HTR-8/SVneo (cell line): ENCODE results near the gene PPP2R2C.

Experiments
- DNase-seq: peaks from one replicate; pipeline ENCODE4 v3.0.0; 2011; ENCODE audit warnings: low spot score, mixed read lengths; ENCODE audit not compliant: insufficient read length
- FAIRE-seq: peaks from 2 replicates; lab custom pipeline; 2011; peaks lifted over from hg19 to GRCh38; lab: Jason Lieb, UNC

PPP2R2C gene

DNA sequence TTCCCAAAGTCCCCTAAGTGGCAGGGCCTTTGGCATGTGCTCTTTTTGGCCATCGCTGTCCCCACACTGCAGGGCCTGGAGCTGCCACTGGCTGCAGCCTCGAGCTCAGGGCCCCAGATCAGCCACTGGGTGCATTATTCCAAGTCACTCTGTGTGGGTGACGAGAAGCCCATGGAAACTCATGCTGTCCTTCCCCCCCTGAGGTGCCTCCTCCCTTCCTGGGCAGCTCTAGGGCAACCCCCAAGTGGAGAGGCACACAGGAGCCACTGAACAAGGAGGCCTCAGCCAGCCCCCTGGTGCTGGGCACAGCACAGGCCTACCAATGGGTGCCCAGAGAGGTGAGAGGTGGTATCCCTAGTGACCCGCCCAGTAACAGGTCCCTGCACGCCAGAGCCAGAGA, 84.5 kb downstream of the PPP2R2C start:
- no peak for FAIRE-seq
- DNase-seq = no peak

GRCh38 chr4:6386091-6386490, 86.3 kb downstream of the PPP2R2C start:
- DNase-seq = no peak
- FAIRE-seq = no peak

GRCh38 chr4:6385288-6385687, 87.1 kb downstream of the PPP2R2C start:
- DNase-seq (no peak), FAIRE-seq (no peak)

- no peak for FAIRE-seq
- no peak for DNase-seq
Measured at GRCh38 chr4:6384541-6384940, 87.9 kb downstream of the PPP2R2C start.

DNA sequence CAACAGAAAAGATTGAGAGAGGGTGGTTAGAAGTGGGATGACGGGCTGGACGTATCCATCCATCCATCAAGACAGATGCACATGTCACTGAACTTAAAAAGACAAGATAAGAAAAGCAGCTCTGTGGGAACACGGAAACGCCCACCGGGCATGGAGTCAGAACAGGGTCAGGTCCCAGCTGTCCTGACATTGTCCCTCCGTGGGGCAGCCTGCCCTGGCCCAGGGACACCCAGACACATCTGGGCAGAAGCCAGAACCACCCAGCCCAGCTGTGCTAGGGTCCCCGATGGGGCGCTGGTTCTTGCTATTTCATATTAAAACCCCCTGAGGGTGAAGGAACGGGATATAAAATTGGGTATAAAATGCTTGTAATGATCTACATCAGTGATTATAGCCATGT, 88.5 kb downstream of the PPP2R2C start:
- FAIRE-seq = no peak
- DNase-seq = no peak

DNA sequence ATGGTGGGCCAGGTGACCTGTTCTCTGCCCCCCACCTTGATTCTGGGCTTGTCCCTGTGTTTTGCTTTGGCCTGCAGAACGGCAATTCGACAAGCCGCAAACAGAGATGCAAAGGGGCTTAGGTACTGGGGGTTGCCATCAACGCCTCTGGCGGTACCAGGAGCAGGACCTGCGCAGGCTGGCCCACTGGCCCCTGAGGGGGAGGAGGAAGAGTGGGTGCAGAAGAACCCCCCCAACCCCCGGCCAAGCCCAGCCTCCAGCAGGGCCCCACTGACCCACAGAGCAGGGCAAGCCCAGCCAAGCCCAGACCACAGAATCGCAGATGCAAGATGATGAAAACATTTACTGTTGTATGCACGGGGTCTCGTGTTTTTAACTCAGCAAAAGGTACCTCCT, 89.4 kb downstream of the PPP2R2C start:
- DNase-seq (no peak), FAIRE-seq (no peak)

DNA sequence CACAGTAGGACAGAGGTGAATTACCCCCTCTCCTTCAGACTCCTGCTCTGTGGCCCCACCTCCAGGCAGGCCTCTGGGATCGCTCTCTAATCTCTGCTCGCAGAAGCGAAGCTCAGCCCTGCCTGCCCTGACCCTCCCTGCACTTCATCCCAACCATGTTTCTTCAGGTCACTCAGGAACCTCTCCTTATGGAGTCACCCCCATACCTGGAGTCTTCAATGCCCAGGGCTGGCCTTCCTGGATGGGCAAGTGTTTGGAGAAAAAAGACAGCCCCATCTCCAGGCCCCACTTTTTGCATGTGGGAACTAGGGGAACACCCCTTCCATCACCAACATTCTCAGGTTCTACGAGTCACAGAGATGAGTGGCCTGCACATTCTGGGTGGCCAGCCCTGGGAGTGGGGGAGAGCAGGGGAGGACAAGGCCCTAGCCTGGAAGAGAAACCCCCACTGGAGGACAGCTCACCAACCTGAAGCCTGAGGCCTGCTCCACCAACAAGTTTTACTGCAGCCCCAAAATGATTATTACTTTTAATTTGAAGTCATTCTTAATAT, 90.8 kb downstream of the PPP2R2C start:
- FAIRE-seq = no peak

GRCh38 chr4:6380746-6381410, 91.5 kb downstream of the PPP2R2C start:
- DNase-seq (no peak), FAIRE-seq (no peak)

More for the DNA sequence above, 90.8 kb downstream of the PPP2R2C start:
- no peak for DNase-seq

DNA sequence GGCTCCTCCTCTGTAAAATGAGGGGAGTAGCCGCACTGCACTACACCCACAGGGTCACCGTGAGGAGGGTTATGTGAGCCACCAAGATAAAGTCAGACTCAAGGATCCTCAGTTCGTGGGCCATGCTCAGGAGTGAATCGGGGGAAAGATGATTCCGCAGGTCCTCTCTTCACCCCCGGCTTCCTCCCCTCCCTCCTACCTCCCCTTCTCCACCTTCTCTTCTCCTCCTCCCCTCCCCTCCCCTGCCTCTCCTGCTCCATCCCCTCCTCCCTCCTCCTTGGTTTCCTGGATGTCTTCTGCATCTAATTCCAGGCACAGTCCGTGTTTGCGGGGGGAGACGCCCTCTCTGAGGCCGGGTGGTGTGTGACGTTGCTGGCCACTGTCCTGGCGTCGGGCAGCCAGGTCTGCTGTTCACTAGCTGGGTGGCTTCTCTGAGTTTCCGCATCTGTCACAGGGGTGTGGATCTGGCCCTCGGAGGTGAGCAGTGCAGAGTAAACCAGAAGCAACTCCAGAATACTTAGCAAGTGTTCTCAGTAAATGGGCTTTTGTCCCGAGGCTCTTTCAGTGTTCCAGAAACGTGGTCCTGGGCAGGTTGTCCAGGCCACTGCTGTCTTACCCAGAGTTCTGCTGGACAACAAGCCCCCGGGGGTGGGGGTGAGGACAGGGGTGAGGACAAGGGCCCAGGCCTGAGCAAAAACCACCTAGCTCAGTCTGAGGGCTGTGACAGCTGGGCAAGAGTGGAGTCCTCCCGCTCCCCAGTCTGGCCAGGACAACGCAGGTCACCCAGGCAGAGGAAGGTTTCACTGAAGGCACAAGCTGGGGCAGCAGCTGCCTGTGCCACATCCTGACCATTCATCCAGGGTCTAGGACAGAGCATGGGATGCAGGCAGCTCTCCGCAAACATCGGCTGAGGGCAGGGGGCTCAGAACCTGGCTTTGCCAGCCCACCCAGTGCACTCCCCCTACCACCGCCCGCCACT, 92.4 kb downstream of the PPP2R2C start:
- no peak for FAIRE-seq
- no peak for DNase-seq

DNA sequence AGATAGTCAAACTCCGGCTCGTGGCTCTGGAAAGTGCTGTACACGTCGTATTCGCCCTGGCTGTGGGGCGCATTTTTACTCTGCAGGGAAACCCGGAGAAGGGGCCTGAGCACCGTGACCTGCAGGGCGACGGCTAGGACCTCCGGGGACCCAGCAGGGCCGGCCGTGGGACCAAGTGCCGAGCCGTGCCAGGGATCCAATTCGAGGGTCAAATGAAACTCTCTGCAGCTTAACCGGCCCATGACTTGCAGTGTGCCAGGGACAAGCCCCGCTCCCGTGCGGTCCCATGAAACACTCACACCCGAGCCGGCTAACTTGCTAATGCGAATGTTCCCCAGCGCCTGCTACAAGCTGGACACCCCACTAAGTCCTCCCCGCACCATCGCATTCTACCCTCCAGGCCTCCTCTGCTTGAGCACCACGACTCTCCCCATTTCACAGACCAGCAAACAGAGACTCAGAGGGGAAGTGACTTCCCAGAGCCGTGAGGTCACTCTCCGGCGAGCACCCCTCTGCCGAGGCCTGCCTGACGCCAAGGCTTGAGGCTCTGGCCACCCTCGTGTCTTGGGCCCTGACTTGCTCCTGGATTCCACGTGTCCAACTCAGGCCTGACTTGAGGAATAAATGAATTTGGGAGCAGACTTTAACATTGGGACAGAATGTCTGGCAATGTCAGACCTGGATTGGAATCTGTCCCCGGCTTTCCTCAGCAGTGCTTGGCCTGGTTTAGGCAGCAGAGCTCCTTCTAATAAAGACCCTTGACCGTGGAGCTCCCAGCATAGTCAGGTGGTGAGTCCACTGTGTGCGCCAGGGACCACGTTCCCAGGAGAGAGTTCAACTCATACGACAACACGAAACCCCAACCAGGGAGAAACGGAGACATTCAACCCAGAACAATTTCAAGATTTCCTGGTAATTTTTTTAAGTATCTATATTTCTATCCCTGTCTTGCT, 93.6 kb downstream of the PPP2R2C start:
- no peak for FAIRE-seq
- no peak for DNase-seq

DNA sequence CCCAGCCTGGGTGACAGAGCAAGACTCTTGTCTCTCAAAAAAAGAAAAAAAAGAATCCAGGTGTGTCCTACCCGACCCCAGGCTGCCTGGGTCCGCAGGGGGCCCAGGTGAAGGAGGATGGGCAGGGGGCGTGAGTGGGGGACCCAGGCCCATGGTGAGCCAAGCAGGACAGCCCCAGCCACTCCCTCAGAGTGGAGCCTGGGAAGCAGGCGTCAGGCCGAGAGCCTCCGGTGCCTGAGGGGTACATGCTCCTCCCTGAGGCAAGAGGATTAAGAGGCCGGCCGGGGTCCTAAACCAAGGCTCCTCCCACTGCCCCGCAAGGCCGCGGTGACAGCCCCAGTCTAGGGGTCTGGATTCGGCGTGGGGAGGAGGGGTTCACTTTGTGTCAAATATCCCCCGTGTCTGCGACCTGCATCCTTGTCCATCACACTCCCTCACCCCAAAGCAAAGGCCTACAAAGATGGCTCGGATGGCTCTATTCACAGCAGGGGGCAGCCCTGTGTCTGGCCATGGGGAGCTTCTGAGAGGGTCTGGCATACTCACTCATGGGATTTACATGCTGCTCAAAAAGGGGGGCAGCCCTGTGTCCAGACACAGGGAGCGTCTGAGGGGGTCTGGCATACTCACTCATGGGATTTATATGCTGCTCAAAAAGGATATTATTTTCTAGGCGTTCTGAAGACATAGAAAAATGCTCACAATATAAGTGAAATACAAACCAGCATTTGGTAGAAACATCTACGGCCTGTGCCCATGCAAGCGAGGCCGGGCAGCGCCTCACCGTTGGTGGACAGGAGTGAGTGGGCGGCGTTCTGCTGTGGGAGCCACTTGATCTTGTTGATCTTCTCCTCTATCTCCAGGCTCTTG, 94.6 kb downstream of the PPP2R2C start:
- FAIRE-seq (no peak), DNase-seq (no peak)

GRCh38 chr4:6375620-6376295, 96.7 kb downstream of the PPP2R2C start:
- DNase-seq = no peak
- FAIRE-seq = no peak

DNA sequence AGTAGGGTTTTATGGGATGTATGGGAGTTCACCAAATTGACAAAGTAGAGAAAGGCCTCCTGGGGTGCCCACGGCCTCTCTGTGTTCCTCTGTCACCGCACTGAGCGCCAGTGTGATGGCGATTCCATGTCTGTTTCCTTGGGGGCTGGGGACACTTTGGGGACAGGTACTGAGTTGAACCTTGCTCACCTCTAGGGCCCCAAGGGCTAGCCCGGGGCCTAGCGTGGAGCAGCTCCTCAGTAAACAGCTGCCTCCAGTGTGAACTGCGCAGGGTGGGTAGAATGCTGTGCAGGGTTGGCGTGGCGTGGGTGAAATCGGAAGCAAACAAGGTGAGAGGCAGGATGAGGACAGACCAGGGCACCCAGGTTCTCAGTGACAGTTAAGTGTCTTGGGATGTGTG, 97.8 kb downstream of the PPP2R2C start:
- DNase-seq = no peak
- no peak for FAIRE-seq

DNA sequence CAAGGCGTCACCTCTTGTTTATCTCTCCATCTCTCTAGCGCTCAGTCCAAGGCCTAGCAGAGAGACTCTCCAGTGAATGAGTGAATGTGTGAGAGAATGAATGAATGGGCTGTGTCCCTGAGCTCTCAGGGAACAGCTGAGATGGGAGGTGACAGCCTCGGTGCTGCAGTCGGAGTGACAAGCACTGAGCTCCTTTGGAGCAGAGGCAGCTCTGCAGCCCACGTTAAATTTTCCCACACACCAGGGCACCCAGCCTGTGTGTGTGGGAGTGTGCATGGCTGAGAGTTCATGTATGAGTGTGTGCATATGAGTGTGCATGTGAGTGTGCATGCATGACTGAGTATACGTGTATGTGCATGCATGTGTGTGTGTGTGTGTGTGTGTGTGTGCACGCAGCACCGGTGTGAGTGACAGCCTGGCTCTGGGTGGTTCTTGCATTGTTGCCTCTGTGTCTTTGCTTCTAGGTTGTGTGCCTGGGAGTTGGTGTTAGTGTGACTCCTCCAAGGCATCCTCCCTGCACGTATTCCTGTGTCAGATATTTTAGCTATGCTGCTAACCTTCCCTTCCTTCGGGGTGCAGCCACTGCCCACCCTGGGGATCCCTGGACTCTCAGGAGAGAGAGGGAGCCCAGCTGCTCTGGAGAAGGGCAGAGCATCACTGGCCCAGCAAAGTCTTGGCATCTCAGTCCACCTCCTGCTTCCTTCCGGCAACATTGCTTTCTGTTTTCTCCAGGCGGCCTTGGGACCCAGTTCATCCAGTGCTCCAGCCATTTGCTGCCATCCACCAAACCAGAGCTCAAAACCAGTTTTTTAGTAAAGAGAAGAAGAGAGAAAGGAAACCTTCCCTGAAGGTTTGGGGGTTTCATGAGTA, 98.6 kb downstream of the PPP2R2C start:
- FAIRE-seq (no peak), DNase-seq (no peak)

DNA sequence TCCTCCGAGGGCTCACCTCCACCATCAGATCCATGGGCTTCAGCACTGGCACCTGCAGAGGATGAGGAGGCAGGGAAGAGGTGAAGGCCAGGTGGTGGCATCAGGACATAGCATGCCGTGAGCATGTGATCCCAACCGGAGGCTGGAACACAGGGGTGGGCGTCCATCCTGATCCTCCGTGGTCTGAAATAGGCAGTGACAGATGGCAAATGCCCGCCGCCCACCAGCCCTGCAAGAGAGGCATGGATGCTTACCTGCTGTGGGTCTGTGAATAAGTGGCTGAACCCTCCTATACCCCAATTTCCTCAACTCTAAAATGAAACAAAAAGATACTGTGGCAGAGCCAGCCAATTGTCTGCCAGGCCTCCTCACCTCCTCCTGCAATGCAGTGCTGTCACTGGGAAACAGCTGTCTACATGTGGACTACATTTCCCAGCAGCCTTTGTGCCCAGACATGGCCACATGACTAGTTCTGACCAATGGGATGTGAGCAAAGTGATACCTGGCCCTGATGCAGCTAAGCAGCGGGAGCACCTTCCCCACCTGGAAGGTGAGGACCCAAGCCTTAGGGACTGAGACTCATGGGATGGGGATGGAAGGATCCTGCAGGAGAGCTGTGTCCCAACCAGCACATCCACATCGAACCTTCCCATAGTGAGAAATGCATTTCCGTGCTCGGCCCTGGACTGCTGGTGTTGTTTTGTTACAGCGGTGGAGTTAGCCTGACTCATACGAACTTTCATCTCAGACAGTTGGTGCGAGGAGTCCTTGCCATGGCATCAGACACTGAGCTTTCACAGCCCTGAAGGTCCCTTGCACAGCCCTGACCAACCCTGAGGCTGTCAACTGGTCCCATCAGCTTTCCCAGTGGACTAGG, 99.5 kb downstream of the PPP2R2C start:
- no peak for FAIRE-seq

GRCh38 chr4:6371812-6372211, 100.6 kb downstream of the PPP2R2C start:
- FAIRE-seq (no peak), DNase-seq (no peak)

More for the DNA sequence above, 99.5 kb downstream of the PPP2R2C start:
- peak; percentile 57 for DNase-seq

DNA sequence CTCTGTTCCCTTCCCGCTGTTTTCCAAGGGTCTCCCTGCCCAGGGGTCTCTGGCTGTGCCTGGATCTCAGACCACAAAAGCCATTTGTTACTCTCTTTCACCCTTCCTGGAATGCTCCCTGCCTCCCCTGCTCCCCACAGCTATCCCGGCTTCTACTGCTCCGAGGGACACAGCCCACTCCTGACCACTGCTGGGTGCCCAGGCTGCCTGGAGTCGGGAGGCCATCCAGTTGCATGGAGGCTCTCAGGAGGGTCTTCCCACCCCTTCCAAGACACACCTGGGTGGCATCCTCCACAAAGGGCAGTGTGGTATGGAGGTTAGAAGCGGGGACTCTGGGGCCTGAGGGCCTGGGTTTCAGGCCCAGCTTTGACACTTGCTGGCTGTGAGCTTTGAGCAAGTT, 101.1 kb downstream of the PPP2R2C start:
- FAIRE-seq (no peak), DNase-seq (no peak)
